Activated T-cell treated with anti-CD3 and anti-CD28 coated beads, Interleukin-2, amount 50 U/mL, for 4 hours (primary cell): ENCODE data around the gene GGT1. TPM values are rescaled to one million over a fixed set of nuclear protein-coding genes. Genes with fewer than 3 reads are reported as not detected.

Experiments
- total RNA-seq, 3 donors: library from RNA; stranded (reverse); gene quantifications; one replicate each; pipeline ENCODE4 v1.2.1, GENCODE V29; 2021

The GGT1 gene
- total RNA-seq, 3 donors from 2014 or later, result 23.6 to 48.6 (median 27.2) TPM

Other genes starting within 250 kb of the GGT1 start
- gene ADORA2A, start 175.6 kb upstream of the GGT1 start, total RNA-seq, result 10 to 100 TPM; 44.6 to 57.1 (median 51.1) TPM
- gene UPB1, start 107.9 kb upstream of the GGT1 start, total RNA-seq, result under 1 TPM; 0.16 to 0.23 (median 0.16) TPM
- 100 to 1,000 TPM in 1 of 3 donors, 10 to 100 TPM in 2; 85.9 to 105 (median 92.2) TPM for gene GUCD1, start 48.1 kb upstream of the GGT1 start, total RNA-seq
- gene SNRPD3, start 47.2 kb upstream of the GGT1 start, total RNA-seq, result 100 to 1,000 TPM; 182 to 212 (median 210) TPM
- under 1 TPM; 0.54 to 0.92 (median 0.56) TPM for gene LRRC75B, start 10.1 kb upstream of the GGT1 start, total RNA-seq
- not detected for gene PIWIL3, start 171.5 kb downstream of the GGT1 start, total RNA-seq
- under 1 TPM; 0.03 to 0.98 (median 0.05) TPM for gene SGSM1, start 203.0 kb downstream of the GGT1 start, total RNA-seq